HepG2 (cell line): ENCODE data around the gene LAX1. TPM values are rescaled to one million over a fixed set of nuclear protein-coding genes. Genes with fewer than 3 reads are reported as not detected.

ENCODE experiments used
- ATAC-seq: fragments of 200-7000 bp; cut with Tn5 transposase; 3 replicates; pipeline ENCODE4 v1.9.1; 2020; ENCODE audit warnings: mild to moderate bottlenecking, moderate library complexity
- BruUV-seq: library from RNA; stranded (reverse); fragments of 400-500 nt; replicated peaks from 2 replicates; lab custom pipeline; 2021; lab: Mats Ljungman, UMichigan
- CTCF ChIA-PET: fragments of 300-600 bp; formaldehyde crosslinking; extraction: SDS; loops from one replicate; lab custom pipeline; 2021; ENCODE audit warnings: low total read pairs, inconsistent platforms, low intra/inter-chr PET ratio; lab: Yijun Ruan, JAX
- POLR2A ChIA-PET: fragments of 350-600 bp; sonication (Branson Sonifier 250); formaldehyde crosslinking; loops from one replicate; lab custom pipeline; 2020; ENCODE audit warnings: antibody characterized with exemption, inconsistent platforms; lab: Yijun Ruan, JAX
- DNase-seq: peaks from one replicate; pipeline ENCODE4 v3.0.0-alpha.2; 2015; ENCODE audit warnings: low spot score
- FAIRE-seq: peaks from 3 replicates; lab custom pipeline; 2011; peaks lifted over from hg19 to GRCh38; lab: Jason Lieb, UNC
- H2AFZ ChIP-seq: one replicate; pipeline ENCODE4 v1.6.1; 2011; ENCODE audit warnings: low read length, inconsistent platforms
- H3K27ac ChIP-seq: fragments of 300-600 bp; 3 replicates; pipeline ENCODE4 v1.8.0; 2011; ENCODE audit warnings: mixed run types, mild to moderate bottlenecking, mixed read lengths, low read length, inconsistent platforms; ENCODE audit not compliant: insufficient read depth; ENCODE audit errors: extremely low read length
- H3K27me3 ChIP-seq, 2 experiments: fragments of 200-600 bp in 1 of 2; 2 replicates in 1 of 2; 3 replicates in 1 of 2; pipeline versions ENCODE4 v1.6.0 to v1.8.0; 2011; ENCODE audit warnings: low read length in 2 of 2, mild to moderate bottlenecking in 2 of 2, moderate library complexity in 2 of 2, inconsistent platforms in 1 of 2; ENCODE audit not compliant: insufficient read depth in 2 of 2, control insufficient read depth in 1 of 2
- H3K36me3 ChIP-seq, 2 experiments: fragments of 200-600 bp in 1 of 2; replicated peaks in 1 of 2; 2 replicates in 1 of 2; 3 replicates in 1 of 2; pipeline versions ENCODE4 v1.5.1 to v1.8.0; 2011; ENCODE audit warnings: low read length in 2 of 2, inconsistent platforms in 1 of 2; ENCODE audit not compliant: insufficient read depth in 2 of 2, control insufficient read depth in 1 of 2
- H3K4me1 ChIP-seq: 2 replicates; pipeline ENCODE4 v1.5.1; 2012; ENCODE audit warnings: low read length, inconsistent platforms; ENCODE audit not compliant: insufficient read depth
- H3K4me2 ChIP-seq: 2 replicates; pipeline ENCODE4 v1.6.0; 2011; ENCODE audit warnings: low read depth, low read length, inconsistent platforms
- H3K4me3 ChIP-seq, 3 experiments: fragments of 200-600 bp in 1 of 3; sonication (generic), shearing (Covaris generic) in 1 of 3; replicated peaks in 1 of 3; 2 replicates each; pipeline ENCODE4 v1.5.1; 2011 to 2016; ENCODE audit warnings: low read length in 3 of 3, inconsistent platforms in 2 of 3, low read depth in 2 of 3, mild to moderate bottlenecking in 2 of 3, control low read depth in 1 of 3, mixed read lengths in 1 of 3; ENCODE audit not compliant: insufficient read depth in 1 of 3
- H3K79me2 ChIP-seq: one replicate; pipeline ENCODE4 v1.6.1; 2011; ENCODE audit warnings: low read length, inconsistent platforms; ENCODE audit not compliant: insufficient read depth
- H3K9ac ChIP-seq: 2 replicates; pipeline ENCODE4 v1.6.0; 2011; ENCODE audit warnings: mild to moderate bottlenecking, low read depth, low read length, inconsistent platforms; ENCODE audit not compliant: insufficient read depth
- H3K9me3 ChIP-seq: 2 replicates; pipeline ENCODE4 v1.5.1; 2012; ENCODE audit warnings: mild to moderate bottlenecking, low read length
- H4K20me1 ChIP-seq: 2 replicates; pipeline ENCODE4 v1.6.0; 2011; ENCODE audit warnings: inconsistent platforms, mild to moderate bottlenecking, low read length, moderate library complexity; ENCODE audit not compliant: insufficient read depth
- ERF ChIP-seq: IDR thresholded peaks from 2 replicates; pipeline ENCODE4 v1.6.1; 2018; ENCODE audit warnings: missing biosample characterization, missing genetic modification reagents
- GMEB1 ChIP-seq: sonication (generic); formaldehyde crosslinking; IDR thresholded peaks from 2 replicates; pipeline ENCODE4 v1.5.1; 2020; ENCODE audit warnings: missing genetic modification reagents, mild to moderate bottlenecking, borderline replicate concordance
- HOXD1 ChIP-seq: sonication (generic); formaldehyde crosslinking; IDR thresholded peaks from 2 replicates; pipeline ENCODE4 v1.5.0; 2020; ENCODE audit warnings: missing genetic modification reagents
- MIER2 ChIP-seq: IDR thresholded peaks from 2 replicates; pipeline ENCODE4 v1.6.1; 2016; ENCODE audit warnings: missing biosample characterization, missing genetic modification reagents
- SSRP1 ChIP-seq: IDR thresholded peaks from 2 replicates; pipeline ENCODE4 v1.6.1; 2016; ENCODE audit warnings: control low read depth
- TFDP2 ChIP-seq: sonication (generic); formaldehyde crosslinking; IDR thresholded peaks from 2 replicates; pipeline ENCODE4 v1.4.0; 2020; ENCODE audit warnings: missing genetic modification reagents
- ZNF275 ChIP-seq: sonication (generic); formaldehyde crosslinking; IDR thresholded peaks from 2 replicates; pipeline ENCODE4 v1.8.0; 2022; ENCODE audit warnings: missing genetic modification reagents, mild to moderate bottlenecking, inconsistent platforms, borderline replicate concordance
- ZNF547 ChIP-seq: sonication (generic); formaldehyde crosslinking; IDR thresholded peaks from 2 replicates; pipeline ENCODE4 v1.5.1; 2020; ENCODE audit warnings: mild to moderate bottlenecking, missing genetic modification reagents
- ZNF710 ChIP-seq: sonication (generic); formaldehyde crosslinking; IDR thresholded peaks from 2 replicates; pipeline ENCODE4 v1.5.0; 2020; ENCODE audit warnings: mild to moderate bottlenecking, missing genetic modification reagents, borderline replicate concordance
- ZNF883 ChIP-seq: sonication (generic); formaldehyde crosslinking; IDR thresholded peaks from 2 replicates; pipeline ENCODE4 v1.5.1; 2020; ENCODE audit warnings: mild to moderate bottlenecking, missing genetic modification reagents; ENCODE audit errors: not compliant biosample characterization
- WGBS: methylation state at CpG from one replicate; pipeline ENCODE4 v1.1.6; 2017; ENCODE audit warnings: low lambda C conversion rate; 5-methylcytosine and 5-hydroxymethylcytosine counted together
- in situ Hi-C: cut with HindIII; loops from 2 replicates; pipeline ENCODE4 v1.10.0; 2017; ENCODE audit warnings: low pct_unique_long_range_greater_than_20kb; ENCODE audit not compliant: extremely low pct_ligation_motif_present
- intact Hi-C: fragments of 100-400 bp; cut with micrococcal nuclease; formaldehyde crosslinking; loops from one replicate; pipeline ENCODE4 v1.10.0; 2022; ENCODE audit not compliant: unreplicated experiment
- polyA plus RNA-seq, 8 experiments: library from polyadenylated mRNA; depleted of rRNA in 3 of 8; stranded (reverse) in 7 of 8; unstranded in 1 of 8; fragments of >200 nt; fragmentation: Illumina TruSeq in 4 of 8; extraction: Trizol in 4 of 8; gene quantifications; 2 replicates each; pipeline versions ENCODE4 v1.2.1 to v1.2.3, GENCODE V29; 2011 to 2016; ENCODE audit warnings: low read depth in 4 of 8, missing spikeins in 1 of 8, mixed read lengths in 1 of 8; ENCODE audit not compliant: insufficient read depth in 1 of 8
- total RNA-seq, 5 experiments: library from RNA; depleted of rRNA; stranded (reverse); fragments of >200 nt; fragmentation: Illumina TruSeq; extraction: Trizol; gene quantifications; 2 replicates each; pipeline ENCODE4 v1.2.3, GENCODE V29; 2016; ENCODE audit warnings: low read depth in 1 of 5

The LAX1 gene
- total and polyA plus RNA-seq, 2 of the 13 experiments (the other 11 are each of a cell fraction or from before 2014, with no cell fraction given), result not detected

GRCh38 chr1:203763505-203763904 is 1.5 kb upstream of the LAX1 start:
- Histone ChIP-seq H3K9me3 (no peaks in the 10 kb centered on the region), H3K4me2 (no peak overlapping the region), H2AFZ (no peak overlapping the region), H3K4me1 (peaks cover 5% of the 10 kb centered on the region), H3K27ac (no peak overlapping the region), H3K36me3 (no peaks in the 10 kb centered on the region), H4K20me1 (no peaks in the 10 kb centered on the region), H3K9ac (no peak overlapping the region), H3K79me2 (no peaks in the 10 kb centered on the region), H3K4me3 (no peak overlapping the region), H3K27me3 (no peaks in the 10 kb centered on the region)
- WGBS, result 88% methylated on average over 1 of the region's 1 CpG
- FAIRE-seq, result no peak
- ChIA-PET CTCF (no interaction called here), POLR2A (no interaction called here)
- ATAC-seq, result no peak
- no peak for DNase-seq
- intact Hi-C loops, result no loop called here
- no TSS peak for BruUV-seq
- in situ Hi-C loops, result no loop called here
- TF ChIP-seq SSRP1, result no peak
- no peak for TF ChIP-seq HOXD1
- no peak for TF ChIP-seq ZNF710 (CRISPR knock-in tag)
- TF ChIP-seq GMEB1 (CRISPR knock-in tag), result no peak
- TF ChIP-seq MIER2 (CRISPR knock-in tag), result no peak
- no peak for TF ChIP-seq ZNF275 (CRISPR knock-in tag)
- no peak for TF ChIP-seq ZNF547 (CRISPR knock-in tag)
- no peak for TF ChIP-seq ZNF883 (CRISPR knock-in tag)
- TF ChIP-seq ERF (CRISPR knock-in tag), result no peak
- no peak for TF ChIP-seq TFDP2 (CRISPR knock-in tag)
